Neuron (in vitro differentiated cells): ENCODE results near the gene TERF2IP.

ENCODE experiments used
- H2AFZ ChIP-seq: one replicate; pipeline ENCODE4 v1.6.1; 2013; ENCODE audit warnings: low read depth, mild to moderate bottlenecking, inconsistent platforms, low read length, moderate library complexity
- H3K27me3 ChIP-seq: one replicate; pipeline ENCODE4 v1.6.1; 2013; ENCODE audit warnings: low read length; ENCODE audit not compliant: insufficient read depth
- H3K36me3 ChIP-seq: one replicate; pipeline ENCODE4 v1.6.1; 2013; ENCODE audit warnings: low read length; ENCODE audit not compliant: insufficient read depth
- H3K4me1 ChIP-seq: one replicate; pipeline ENCODE4 v1.6.1; 2013; ENCODE audit warnings: low read length; ENCODE audit not compliant: insufficient read depth
- H3K4me3 ChIP-seq: 2 replicates; pipeline ENCODE4 v1.5.1; 2013; ENCODE audit warnings: mild to moderate bottlenecking, low read length, moderate library complexity
- H3K9me3 ChIP-seq: one replicate; pipeline ENCODE4 v1.6.1; 2013; ENCODE audit warnings: low read length

Gene TERF2IP

DNA sequence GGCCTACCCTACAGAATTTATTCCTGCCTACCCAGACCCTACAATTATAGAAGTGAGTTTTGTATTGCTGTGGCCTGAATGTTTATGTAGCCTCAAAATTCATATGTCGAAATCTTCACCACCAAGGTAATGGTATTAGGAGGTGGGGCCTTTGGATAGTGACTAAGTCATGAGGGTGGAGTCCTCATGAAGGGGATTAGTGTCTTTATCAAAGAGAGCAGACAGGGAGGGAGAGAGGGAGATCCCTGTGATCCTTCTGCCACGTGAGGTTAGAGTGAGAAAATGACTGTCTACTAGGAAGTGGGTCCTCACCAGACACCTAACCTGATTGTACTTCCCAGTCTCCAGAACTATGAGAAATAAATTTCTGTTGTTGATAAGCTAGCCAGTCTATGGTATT lies 54.7 kb downstream of the TERF2IP start:
- H3K4me3 ChIP-seq, result no peak overlapping the region
- H2AFZ ChIP-seq, result no peak overlapping the region
- H3K4me1 ChIP-seq, result peaks cover 22% of the 10 kb centered on the region
- no peaks in the 10 kb centered on the region for H3K9me3 ChIP-seq
- H3K36me3 ChIP-seq, result no peaks in the 10 kb centered on the region
- no peaks in the 10 kb centered on the region for H3K27me3 ChIP-seq

DNA sequence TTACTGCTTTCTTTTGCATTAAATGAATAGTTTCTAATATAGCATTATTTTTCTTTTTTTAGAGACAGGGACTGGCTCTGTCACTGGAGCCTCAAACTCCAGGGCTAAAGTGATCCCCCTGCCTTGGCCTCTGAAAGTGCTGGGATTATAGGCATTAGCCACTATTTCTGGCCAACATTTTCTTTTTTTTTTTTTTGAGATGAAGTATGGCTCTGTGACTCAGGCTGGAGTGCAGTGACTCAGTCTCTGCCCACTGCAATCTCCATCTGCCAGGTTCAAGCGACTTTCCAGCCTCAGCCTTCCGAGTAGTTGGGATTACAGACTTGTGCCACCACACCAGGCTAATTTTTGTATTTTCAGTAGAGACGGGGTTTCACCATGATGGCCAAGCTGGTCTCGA lies 55.7 kb downstream of the TERF2IP start:
- no peaks in the 10 kb centered on the region for H3K36me3 ChIP-seq
- no peak overlapping the region for H3K4me3 ChIP-seq
- no peak overlapping the region for H2AFZ ChIP-seq
- no peaks in the 10 kb centered on the region for H3K27me3 ChIP-seq
- H3K4me1 ChIP-seq, result peaks cover 31% of the 10 kb centered on the region
- H3K9me3 ChIP-seq, result no peaks in the 10 kb centered on the region
